Natural killer cell (primary cell): ENCODE data around the gene SLC38A2. TPM values are rescaled to one million over a fixed set of nuclear protein-coding genes. Genes with fewer than 3 reads are reported as not detected.
A peak's percentile ranks its signal among the peaks of the same experiment; 100 is the strongest.

Source experiments
- ATAC-seq, 3 donors: fragments of 150-1000 bp in 2 of 3; fragments of 200-7000 bp in 1 of 3; cut with Tn5 transposase; 1 replicate in 1 of 3; 2 replicates in 2 of 3; pipeline ENCODE4 v1.10.0; 2021; ENCODE audit warnings: mild to moderate bottlenecking in 2 of 3, moderate library complexity in 2 of 3
- DNase-seq, 2 donors: peaks; one replicate each; pipeline versions ENCODE4 v3.0.0 to v3.0.0-alpha.2; 2013 to 2021; ENCODE audit warnings: mixed read lengths in 1 of 2
- H3K27ac ChIP-seq: one replicate; pipeline ENCODE4 v1.5.1; 2013; ENCODE audit warnings: mild to moderate bottlenecking, low read length
- H3K27me3 ChIP-seq: one replicate; pipeline ENCODE4 v1.6.1; 2013; ENCODE audit warnings: low read length; ENCODE audit not compliant: control insufficient read depth, insufficient read depth
- H3K36me3 ChIP-seq: one replicate; pipeline ENCODE4 v1.6.1; 2013; ENCODE audit warnings: low read length; ENCODE audit not compliant: control insufficient read depth, insufficient read depth
- H3K4me1 ChIP-seq: one replicate; pipeline ENCODE4 v1.6.1; 2013; ENCODE audit warnings: low read length; ENCODE audit not compliant: control insufficient read depth, insufficient read depth
- H3K4me3 ChIP-seq: one replicate; pipeline ENCODE4 v1.5.1; 2013; ENCODE audit warnings: low read length
- H3K9me3 ChIP-seq: one replicate; pipeline ENCODE4 v1.6.1; 2013; ENCODE audit warnings: low read length; ENCODE audit not compliant: control insufficient read depth, insufficient read depth
- H3K27ac Mint-ChIP-seq, 2 donors: one replicate each; pipeline ENCODE4 v1.8.0; 2022; ENCODE audit warnings: mild to moderate bottlenecking in 2 of 2, mixed read lengths in 2 of 2, moderate library complexity in 1 of 2
- H3K27me3 Mint-ChIP-seq, 2 donors: one replicate each; pipeline ENCODE4 v1.8.0; 2022; ENCODE audit warnings: low read depth in 2 of 2, mixed read lengths in 2 of 2
- H3K36me3 Mint-ChIP-seq: one replicate; pipeline ENCODE4 v1.8.0; 2022; ENCODE audit warnings: mixed read lengths
- H3K4me1 Mint-ChIP-seq, 2 donors: one replicate each; pipeline ENCODE4 v1.8.0; 2022; ENCODE audit warnings: mixed read lengths in 2 of 2
- H3K4me3 Mint-ChIP-seq: one replicate; pipeline ENCODE4 v1.8.0; 2022; ENCODE audit warnings: mild to moderate bottlenecking, moderate library complexity, mixed read lengths
- H3K9me3 Mint-ChIP-seq, 2 donors: one replicate each; pipeline ENCODE4 v1.8.0; 2022; ENCODE audit warnings: mixed read lengths in 2 of 2
- WGBS: methylation state at CpG from one replicate; pipeline ENCODE4 v1.1.7; 2013; ENCODE audit warnings: missing lambda C conversion rate; ENCODE audit not compliant: insufficient coverage; 5-methylcytosine and 5-hydroxymethylcytosine counted together
- intact Hi-C: fragments of 100-400 bp; cut with micrococcal nuclease; formaldehyde crosslinking; loops from one replicate; pipeline ENCODE4 v1.14.2; 2022
- total RNA-seq, 4 donors: library from RNA; stranded (reverse); fragments of 120-200 nt in 1 of 4; gene quantifications; one replicate each; pipeline versions ENCODE4 v1.2.3 to v1.2.4, GENCODE V29; 2013 to 2022
- TF ChIP-seq, protein P1 (sequence below): fragments of 200-600 bp; IDR thresholded peaks from one replicate; pipeline ENCODE4 v1.8.0; 2022; ENCODE audit warnings: antibody characterized with exemption

Gene SLC38A2
- total RNA-seq, 3 donors from 2014 or later (not counting 1 experiment from before 2014, with no cell fraction given) = 131 to 241 (median 167) TPM

DNA sequence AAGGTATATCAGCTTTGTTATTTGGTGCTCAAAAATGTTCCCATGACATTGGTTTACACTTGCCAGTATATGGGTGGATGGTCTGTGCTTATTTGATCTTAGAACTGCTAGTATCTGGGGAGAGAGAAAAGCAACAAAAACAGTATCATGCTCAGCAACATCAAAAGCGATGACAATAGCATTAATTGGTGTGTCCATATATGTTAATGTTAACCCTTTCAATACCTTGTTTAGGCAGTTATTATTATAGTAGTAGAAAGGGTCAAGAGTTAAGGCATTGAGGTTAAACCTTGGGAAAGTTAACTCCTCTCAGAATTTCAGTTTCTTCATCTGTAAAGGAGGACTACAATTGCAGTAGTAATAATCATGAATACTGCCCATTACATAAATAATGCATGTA is 37.4 kb upstream of the SLC38A2 start:
- H3K9me3 ChIP-seq = no peaks in the 10 kb centered on the region
- Mint-ChIP-seq H3K27ac (no peak overlapping the region), H3K27me3 (peaks cover 0 to 2% of the 10 kb centered on the region in 2 donors), H3K4me1 (peaks cover 27 to 31% of the 10 kb centered on the region in 2 donors), H3K36me3 (no peaks in the 10 kb centered on the region), H3K4me3 (no peak overlapping the region), H3K9me3 (peaks cover 0 to 3% of the 10 kb centered on the region in 2 donors)
- no peaks in the 10 kb centered on the region for H3K27me3 ChIP-seq
- peaks cover 3% of the 10 kb centered on the region for H3K4me1 ChIP-seq
- H3K4me3 ChIP-seq = no peak overlapping the region
- TF ChIP-seq, protein P1, sequence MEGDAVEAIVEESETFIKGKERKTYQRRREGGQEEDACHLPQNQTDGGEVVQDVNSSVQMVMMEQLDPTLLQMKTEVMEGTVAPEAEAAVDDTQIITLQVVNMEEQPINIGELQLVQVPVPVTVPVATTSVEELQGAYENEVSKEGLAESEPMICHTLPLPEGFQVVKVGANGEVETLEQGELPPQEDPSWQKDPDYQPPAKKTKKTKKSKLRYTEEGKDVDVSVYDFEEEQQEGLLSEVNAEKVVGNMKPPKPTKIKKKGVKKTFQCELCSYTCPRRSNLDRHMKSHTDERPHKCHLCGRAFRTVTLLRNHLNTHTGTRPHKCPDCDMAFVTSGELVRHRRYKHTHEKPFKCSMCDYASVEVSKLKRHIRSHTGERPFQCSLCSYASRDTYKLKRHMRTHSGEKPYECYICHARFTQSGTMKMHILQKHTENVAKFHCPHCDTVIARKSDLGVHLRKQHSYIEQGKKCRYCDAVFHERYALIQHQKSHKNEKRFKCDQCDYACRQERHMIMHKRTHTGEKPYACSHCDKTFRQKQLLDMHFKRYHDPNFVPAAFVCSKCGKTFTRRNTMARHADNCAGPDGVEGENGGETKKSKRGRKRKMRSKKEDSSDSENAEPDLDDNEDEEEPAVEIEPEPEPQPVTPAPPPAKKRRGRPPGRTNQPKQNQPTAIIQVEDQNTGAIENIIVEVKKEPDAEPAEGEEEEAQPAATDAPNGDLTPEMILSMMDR = no peak
- 88% methylated on average over 1 of the region's 1 CpG for WGBS
- no peaks in the 10 kb centered on the region for H3K36me3 ChIP-seq
- intact Hi-C loops = loop anchor here (10.0 kb wide), 1 partner anchor 195 kb away; no protein-coding TSS in a partner anchor
- no peak for DNase-seq
- ATAC-seq = no peak
- H3K27ac ChIP-seq = no peak overlapping the region

DNA sequence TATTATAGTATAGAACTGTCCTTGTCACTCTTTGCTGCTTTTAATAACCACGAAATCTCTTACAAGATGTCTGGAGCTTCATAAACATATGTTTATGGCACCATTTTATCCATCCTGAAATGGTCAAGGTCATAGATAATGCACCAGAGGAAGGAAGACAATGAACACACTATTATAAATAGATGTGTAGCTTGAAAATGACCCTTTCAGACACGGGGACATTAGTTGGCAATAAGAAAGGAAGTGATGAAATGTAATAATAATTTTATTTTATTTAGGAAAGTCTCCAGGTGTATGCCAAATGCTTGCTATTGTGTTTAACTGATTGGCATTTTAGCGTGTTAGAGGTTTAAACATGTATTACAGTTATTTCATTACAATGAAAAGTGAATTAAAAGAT is 36.8 kb upstream of the SLC38A2 start:
- Mint-ChIP-seq H3K36me3 (no peaks in the 10 kb centered on the region), H3K9me3 (peaks cover 0 to 3% of the 10 kb centered on the region in 2 donors), H3K27me3 (peaks cover 0 to 2% of the 10 kb centered on the region in 2 donors), H3K4me3 (no peak overlapping the region), H3K27ac (no peak overlapping the region), H3K4me1 (peaks cover 34 to 37% of the 10 kb centered on the region in 2 donors)
- H3K36me3 ChIP-seq = no peaks in the 10 kb centered on the region
- WGBS = 81% methylated on average over 2 of the region's 3 CpGs
- DNase-seq (no peak), ATAC-seq (no peak)
- H3K27me3 ChIP-seq = no peaks in the 10 kb centered on the region
- H3K4me3 ChIP-seq = no peak overlapping the region
- TF ChIP-seq, protein P1 = no peak
- intact Hi-C loops = loop anchor here (10.0 kb wide), 1 partner anchor 195 kb away; no protein-coding TSS in a partner anchor
- peaks cover 10% of the 10 kb centered on the region for H3K4me1 ChIP-seq
- no peaks in the 10 kb centered on the region for H3K9me3 ChIP-seq
- H3K27ac ChIP-seq = no peak overlapping the region

DNA sequence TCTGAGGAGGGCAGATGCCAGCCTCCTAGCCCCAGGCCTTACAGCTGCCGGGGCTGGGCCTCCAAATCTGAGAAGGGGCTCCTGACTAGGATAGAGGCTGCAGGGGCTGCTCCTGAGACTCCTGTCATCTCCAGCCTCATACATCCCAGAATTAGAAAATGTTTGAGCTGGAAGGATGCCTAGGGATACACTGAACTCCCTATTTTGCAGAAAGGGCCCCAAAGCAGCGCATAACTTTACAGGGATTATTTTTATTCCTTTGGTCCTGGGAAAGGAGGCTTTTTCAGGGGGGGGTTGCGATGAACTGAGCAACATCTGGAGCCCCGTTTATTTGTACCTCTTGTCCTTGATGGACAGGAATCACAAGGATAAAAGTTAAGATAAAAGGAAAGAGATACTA is 35.9 kb upstream of the SLC38A2 start:
- Mint-ChIP-seq H3K36me3 (no peaks in the 10 kb centered on the region), H3K9me3 (peaks cover 0 to 3% of the 10 kb centered on the region in 2 donors), H3K27me3 (peaks cover 0 to 2% of the 10 kb centered on the region in 2 donors), H3K4me1 (peaks cover 43 to 46% of the 10 kb centered on the region in 2 donors), H3K4me3 (no peak overlapping the region), H3K27ac (no peak overlapping the region)
- Histone ChIP-seq H3K27ac (no peak overlapping the region), H3K27me3 (no peaks in the 10 kb centered on the region), H3K9me3 (no peaks in the 10 kb centered on the region), H3K36me3 (no peaks in the 10 kb centered on the region), H3K4me1 (peaks cover 12% of the 10 kb centered on the region), H3K4me3 (no peak overlapping the region)
- ATAC-seq (no peak), DNase-seq (no peak)
- TF ChIP-seq, protein P1 = no peak
- WGBS = 97% methylated on average over 4 of the region's 4 CpGs
- intact Hi-C loops = loop anchor here (10.0 kb wide), 1 partner anchor 196 kb away; no protein-coding TSS in a partner anchor

DNA sequence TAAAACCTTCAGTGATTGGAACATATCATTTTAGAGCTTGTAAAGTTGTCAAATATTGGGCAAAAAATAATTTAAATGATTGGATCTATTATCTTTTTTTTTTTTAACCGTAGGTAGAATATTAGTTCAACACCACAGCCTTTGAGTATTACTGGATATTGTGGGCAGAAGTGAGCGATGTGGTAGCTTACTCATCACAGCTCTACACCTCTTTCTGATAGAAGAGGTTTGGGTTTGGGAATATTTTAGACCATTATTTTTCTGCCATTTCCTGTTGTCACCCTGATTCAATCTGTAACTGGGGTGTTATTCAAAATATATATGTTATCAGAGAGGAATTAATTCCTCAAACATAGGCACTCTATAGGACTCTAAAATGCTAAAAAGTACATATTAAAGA is 34.8 kb upstream of the SLC38A2 start:
- no CpG with 5 or more reads among the region's 2 CpGs for WGBS
- Mint-ChIP-seq H3K36me3 (no peaks in the 10 kb centered on the region), H3K4me3 (no peak overlapping the region), H3K4me1 (peaks cover 51 to 52% of the 10 kb centered on the region in 2 donors), H3K9me3 (peaks cover 0 to 3% of the 10 kb centered on the region in 2 donors), H3K27ac (no peak overlapping the region), H3K27me3 (peaks cover 0 to 2% of the 10 kb centered on the region in 2 donors)
- Histone ChIP-seq H3K36me3 (no peaks in the 10 kb centered on the region), H3K4me1 (peaks cover 12% of the 10 kb centered on the region), H3K27ac (no peak overlapping the region), H3K4me3 (no peak overlapping the region), H3K27me3 (no peaks in the 10 kb centered on the region), H3K9me3 (no peaks in the 10 kb centered on the region)
- ATAC-seq (peak in 1 of 3 donors; percentile 26), DNase-seq (no peak)
- intact Hi-C loops = loop anchor here (10.0 kb wide), 1 partner anchor 197 kb away; no protein-coding TSS in a partner anchor
- TF ChIP-seq, protein P1 = no peak
